ENCODE measurements around the gene DOK6. TPM values are rescaled to one million over a fixed set of nuclear protein-coding genes. Genes with fewer than 3 reads are reported as not detected.
A peak's percentile ranks its signal among the peaks of the same experiment; 100 is the strongest.

The DOK6 gene
- total and polyA plus RNA-seq, 5 experiments from 2014 or later = 0.02 to 0.12 (median 0.06) TPM; not detected in 2

- POLR2A ChIA-PET = no interaction called here
These were observed 484.7 kb downstream of the DOK6 start for GRCh38 chr18:69885355-69885754.

GRCh38 chr18:69885841-69886531, 485.3 kb downstream of the DOK6 start:
- H3K36me3 Mint-ChIP-seq = peaks cover 8 to 42% (median 18%) of the 10 kb centered on the region in 3 donors
- DNase-seq = no peak
- peak overlapping the region in 6 of 10 donors; percentile 6 to 85 (median 72) for H3K27ac Mint-ChIP-seq
- POLR2A ChIA-PET = no interaction called here
- peak overlapping the region in 3 of 10 donors; percentile 2 to 52 (median 17) for H3K4me3 Mint-ChIP-seq
- H3K4me1 Mint-ChIP-seq = peaks cover 21 to 70% (median 53%) of the 10 kb centered on the region in 4 donors
- no peaks in the 10 kb centered on the region for H3K27me3 Mint-ChIP-seq
- H3K9me3 Mint-ChIP-seq = peaks cover 0 to 6% (median 3%) of the 10 kb centered on the region in 9 donors
- ATAC-seq = no peak

More at GRCh38 chr18:69885355-69885754, 484.7 kb downstream of the DOK6 start:
- H3K27me3 Mint-ChIP-seq = no peaks in the 10 kb centered on the region
- H3K27ac Mint-ChIP-seq = peak overlapping the region in 6 of 10 donors; percentile 26 to 85 (median 74)
- DNase-seq = no peak
- H3K4me1 Mint-ChIP-seq = peaks cover 22 to 64% (median 51%) of the 10 kb centered on the region in 4 donors
- peak overlapping the region in 1 of 10 donors; percentile 17 for H3K4me3 Mint-ChIP-seq
- ATAC-seq = no peak
- peaks cover 1 to 40% (median 17%) of the 10 kb centered on the region in 3 donors for H3K36me3 Mint-ChIP-seq
- peaks cover 0 to 3% (median 0%) of the 10 kb centered on the region in 9 donors for H3K9me3 Mint-ChIP-seq

GRCh38 chr18:69887256-69887655, 486.6 kb downstream of the DOK6 start:
- Mint-ChIP-seq H3K27ac (peak overlapping the region in 3 of 10 donors; percentile 24 to 39 (median 30)), H3K4me1 (peaks cover 26 to 73% (median 57%) of the 10 kb centered on the region in 4 donors), H3K27me3 (no peaks in the 10 kb centered on the region), H3K9me3 (peaks cover 0 to 17% (median 7%) of the 10 kb centered on the region in 9 donors), H3K36me3 (peaks cover 17 to 45% (median 30%) of the 10 kb centered on the region in 3 donors), H3K4me3 (peak overlapping the region in 1 of 10 donors; percentile 7)
- POLR2A ChIA-PET = no interaction called here
- no peak for ATAC-seq
- no peak for DNase-seq

GRCh38 chr18:69889009-69889408, 488.3 kb downstream of the DOK6 start:
- H3K27ac Mint-ChIP-seq = peak overlapping the region in 3 of 10 donors; percentile 46 to 67 (median 61)
- ATAC-seq = no peak
- H3K4me1 Mint-ChIP-seq = peaks cover 27 to 69% (median 63%) of the 10 kb centered on the region in 4 donors
- peak overlapping the region in 1 of 10 donors; percentile 31 for H3K4me3 Mint-ChIP-seq
- POLR2A ChIA-PET = no interaction called here
- peaks cover 0 to 17% (median 7%) of the 10 kb centered on the region in 9 donors for H3K9me3 Mint-ChIP-seq
- no peaks in the 10 kb centered on the region for H3K27me3 Mint-ChIP-seq
- DNase-seq = no peak
- H3K36me3 Mint-ChIP-seq = peaks cover 22 to 58% (median 44%) of the 10 kb centered on the region in 3 donors

- Mint-ChIP-seq H3K9me3 (peaks cover 0 to 17% (median 7%) of the 10 kb centered on the region in 9 donors), H3K36me3 (peaks cover 23 to 61% (median 45%) of the 10 kb centered on the region in 3 donors), H3K27ac (peak overlapping the region in 2 of 10 donors; percentile 37 to 40), H3K27me3 (no peaks in the 10 kb centered on the region), H3K4me3 (no peak overlapping the region), H3K4me1 (peaks cover 25 to 62% (median 52%) of the 10 kb centered on the region in 4 donors)
- ATAC-seq = no peak
- DNase-seq = no peak
- POLR2A ChIA-PET = no interaction called here
These were observed 489.9 kb downstream of the DOK6 start for GRCh38 chr18:69890558-69890957.

- POLR2A ChIA-PET = no interaction called here
- no peak for ATAC-seq
- H3K36me3 Mint-ChIP-seq = peaks cover 23 to 53% (median 42%) of the 10 kb centered on the region in 3 donors
- H3K4me3 Mint-ChIP-seq = peak overlapping the region in 1 of 10 donors; percentile 43
- DNase-seq = no peak
- H3K9me3 Mint-ChIP-seq = peaks cover 0 to 17% (median 7%) of the 10 kb centered on the region in 9 donors
- peak overlapping the region in 3 of 10 donors; percentile 44 to 88 (median 87) for H3K27ac Mint-ChIP-seq
- no peaks in the 10 kb centered on the region for H3K27me3 Mint-ChIP-seq
- peaks cover 32 to 77% (median 67%) of the 10 kb centered on the region in 4 donors for H3K4me1 Mint-ChIP-seq
These were observed 493.8 kb downstream of the DOK6 start for GRCh38 chr18:69894467-69894866.

GRCh38 chr18:69895066-69896047, 494.7 kb downstream of the DOK6 start:
- peak in 1 of 10 donors; percentile 29 for DNase-seq
- Mint-ChIP-seq H3K27ac (peak overlapping the region in 9 of 10 donors; percentile 44 to 95 (median 76)), H3K27me3 (no peaks in the 10 kb centered on the region), H3K4me1 (peaks cover 31 to 74% (median 64%) of the 10 kb centered on the region in 4 donors), H3K4me3 (peak overlapping the region in 3 of 10 donors; percentile 24 to 86 (median 69)), H3K36me3 (peaks cover 22 to 49% (median 38%) of the 10 kb centered on the region in 3 donors), H3K9me3 (peaks cover 0 to 17% (median 6%) of the 10 kb centered on the region in 9 donors)
- POLR2A ChIA-PET = no interaction called here
- ATAC-seq = no peak

- Mint-ChIP-seq H3K4me3 (peak overlapping the region; percentile 80 to 91 (median 85)), H3K36me3 (peaks cover 6 to 41% (median 19%) of the 10 kb centered on the region in 3 donors), H3K4me1 (peaks cover 33 to 70% (median 60%) of the 10 kb centered on the region in 4 donors), H3K9me3 (peaks cover 0 to 4% (median 0%) of the 10 kb centered on the region in 9 donors), H3K27me3 (no peaks in the 10 kb centered on the region), H3K27ac (peak overlapping the region; percentile 85 to 95 (median 92))
- POLR2A ChIA-PET = interaction anchor here (1.4 to 2.9 kb wide), 3 partner anchors 38 to 50 kb away, joined by 6 to 18 read pairs (median 6); partner anchors contain the start of gene CD226
- DNase-seq (peak in 4 of 10 donors; percentile 24 to 51 (median 46)), ATAC-seq (peak; percentile 78 to 81)
These were observed 496.9 kb downstream of the DOK6 start for GRCh38 chr18:69897397-69898108.

- Mint-ChIP-seq H3K4me1 (peaks cover 37 to 68% (median 56%) of the 10 kb centered on the region in 4 donors), H3K36me3 (peaks cover 6 to 40% (median 15%) of the 10 kb centered on the region in 3 donors), H3K27me3 (no peaks in the 10 kb centered on the region), H3K9me3 (peaks cover 0 to 4% (median 0%) of the 10 kb centered on the region in 9 donors), H3K27ac (peak overlapping the region; percentile 79 to 95 (median 91)), H3K4me3 (peak overlapping the region; percentile 80 to 91 (median 85))
- peak; percentile 61 to 62 for ATAC-seq
- POLR2A ChIA-PET = interaction anchor here (1.0 to 2.9 kb wide), 4 partner anchors 35 to 49 kb away, joined by 3 to 18 read pairs (median 6); partner anchors contain the start of gene CD226
- peak in 4 of 10 donors; percentile 17 to 31 (median 23) for DNase-seq
These were observed 497.7 kb downstream of the DOK6 start for GRCh38 chr18:69898241-69898861.

All from naive thymus-derived CD8-positive, alpha-beta T cell (primary cell).